DOHH2 (cell line): Measurements from ENCODE around the gene LARP6.

Experiments
- H3F3A ChIP-seq: fragments of 200-600 bp; sonication (generic), shearing (Covaris generic); 2 replicates; pipeline ENCODE4 v1.6.0; 2016; ENCODE audit warnings: antibody characterized with exemption, mild to moderate bottlenecking; ENCODE audit not compliant: control insufficient read depth, insufficient read depth
- H3K27ac ChIP-seq: fragments of 200-600 bp; sonication (generic); 2 replicates; pipeline ENCODE4 v1.5.1; 2014; ENCODE audit warnings: low read depth, mild to moderate bottlenecking, low read length, moderate library complexity
- H3K27me3 ChIP-seq: fragments of 200-600 bp; sonication (generic); 2 replicates; pipeline ENCODE4 v1.6.1; 2014; ENCODE audit warnings: mild to moderate bottlenecking, low read length, mixed read lengths; ENCODE audit not compliant: control insufficient read depth
- H3K36me3 ChIP-seq: fragments of 200-600 bp; sonication (generic); 2 replicates; pipeline ENCODE4 v1.6.1; 2014; ENCODE audit warnings: mild to moderate bottlenecking, low read length, moderate library complexity, mixed read lengths; ENCODE audit not compliant: control insufficient read depth
- H3K4me1 ChIP-seq: fragments of 200-600 bp; sonication (generic); 2 replicates; pipeline ENCODE4 v1.6.1; 2014; ENCODE audit warnings: mild to moderate bottlenecking, low read length, mixed read lengths; ENCODE audit not compliant: control insufficient read depth
- H3K4me2 ChIP-seq: fragments of 200-600 bp; sonication (generic); 2 replicates; pipeline ENCODE4 v1.6.0; 2014; ENCODE audit warnings: mild to moderate bottlenecking, low read length, moderate library complexity
- H3K4me3 ChIP-seq: fragments of 200-600 bp; sonication (generic); 2 replicates; pipeline ENCODE4 v1.5.1; 2014; ENCODE audit warnings: mild to moderate bottlenecking, low read length, mixed read lengths
- H3K79me2 ChIP-seq: fragments of 200-600 bp; sonication (generic); 2 replicates; pipeline ENCODE4 v1.6.1; 2014; ENCODE audit warnings: mild to moderate bottlenecking, low read length, mixed read lengths; ENCODE audit not compliant: control insufficient read depth
- H3K9me2 ChIP-seq: fragments of 200-600 bp; sonication (generic); replicated peaks from 2 replicates; pipeline ENCODE4 v1.6.1; 2014; ENCODE audit warnings: mild to moderate bottlenecking, low read length, mixed read lengths; ENCODE audit not compliant: control insufficient read depth
- H3K9me3 ChIP-seq: fragments of 200-600 bp; sonication (generic); 2 replicates; pipeline ENCODE4 v1.6.1; 2014; ENCODE audit warnings: antibody characterized with exemption, low read length, mixed read lengths; ENCODE audit not compliant: control insufficient read depth, insufficient read depth
- H4K20me1 ChIP-seq: fragments of 200-600 bp; sonication (generic); 2 replicates; pipeline ENCODE4 v1.6.0; 2014; ENCODE audit warnings: low read depth, mild to moderate bottlenecking, antibody characterized with exemption, low read length, moderate library complexity; ENCODE audit not compliant: control insufficient read depth, insufficient read depth
- CTCF ChIP-seq: fragments of 200-600 bp; sonication (generic); IDR thresholded peaks from one replicate; pipeline ENCODE4 v1.5.1; 2014; ENCODE audit warnings: antibody characterized with exemption, mild to moderate bottlenecking, low read depth, low read length; ENCODE audit not compliant: poor library complexity, severe bottlenecking
- EZH2phosphoT487 ChIP-seq: fragments of 200-600 bp; sonication (generic); IDR thresholded peaks from 2 replicates; pipeline ENCODE4 v1.6.1; 2017; ENCODE audit warnings: borderline replicate concordance, mild to moderate bottlenecking, antibody characterized with exemption, low read length, moderate library complexity, mixed read lengths

Gene LARP6

GRCh38 chr15:70837476-70837875 is 16.5 kb downstream of the LARP6 start:
- Histone ChIP-seq H3K36me3 (no peaks in the 10 kb centered on the region), H3K4me3 (no peak overlapping the region), H3K79me2 (no peaks in the 10 kb centered on the region), H3F3A (no peaks in the 10 kb centered on the region), H4K20me1 (no peaks in the 10 kb centered on the region), H3K4me1 (no peaks in the 10 kb centered on the region), H3K9me2 (no peaks in the 10 kb centered on the region), H3K27me3 (no peaks in the 10 kb centered on the region; the same call in 1 of the 2 replicates), H3K4me2 (no peak overlapping the region), H3K9me3 (no peaks in the 10 kb centered on the region), H3K27ac (no peak overlapping the region)
- TF ChIP-seq EZH2phosphoT487 (no peak), CTCF (no peak)

- Histone ChIP-seq H3K4me1 (no peaks in the 10 kb centered on the region), H3K9me2 (no peaks in the 10 kb centered on the region), H3F3A (no peaks in the 10 kb centered on the region), H4K20me1 (no peaks in the 10 kb centered on the region), H3K4me3 (no peak overlapping the region), H3K36me3 (no peaks in the 10 kb centered on the region), H3K79me2 (no peaks in the 10 kb centered on the region), H3K27me3 (no peaks in the 10 kb centered on the region; the same call in 1 of the 2 replicates), H3K4me2 (no peak overlapping the region), H3K27ac (no peak overlapping the region), H3K9me3 (no peaks in the 10 kb centered on the region)
- no peak for TF ChIP-seq CTCF
- TF ChIP-seq EZH2phosphoT487: no peak
Measured at GRCh38 chr15:70835841-70836240, 18.1 kb downstream of the LARP6 start.

- H3K4me2 ChIP-seq: no peak overlapping the region
- H3K27me3 ChIP-seq: peaks cover 3% of the 10 kb centered on the region; the same call in 1 of the 2 replicates
- H3F3A ChIP-seq: no peaks in the 10 kb centered on the region
- H3K9me3 ChIP-seq: no peaks in the 10 kb centered on the region
- no peaks in the 10 kb centered on the region for H3K4me1 ChIP-seq
- H3K9me2 ChIP-seq: no peaks in the 10 kb centered on the region
- no peaks in the 10 kb centered on the region for H4K20me1 ChIP-seq
- TF ChIP-seq CTCF (no peak), EZH2phosphoT487 (no peak)
- H3K27ac ChIP-seq: no peak overlapping the region
- no peaks in the 10 kb centered on the region for H3K79me2 ChIP-seq
- H3K4me3 ChIP-seq: no peak overlapping the region
- no peaks in the 10 kb centered on the region for H3K36me3 ChIP-seq
Measured at GRCh38 chr15:70835415-70835814, 18.5 kb downstream of the LARP6 start.
